Mesodermal cell (in vitro differentiated cells): ENCODE measurements around the gene FANCI.
"Not testable (repeated sequence)": the region's sequence is repeated elsewhere in the genome, so short reads cannot be mapped to it uniquely, and the experiment has no call there.

Experiments
- H3K27ac ChIP-seq: 2 replicates; pipeline ENCODE4 v1.7.0; 2013; ENCODE audit warnings: mild to moderate bottlenecking, low read depth, low read length, moderate library complexity; ENCODE audit not compliant: severe bottlenecking
- H3K36me3 ChIP-seq: 2 replicates; pipeline ENCODE4 v1.7.1; 2013; ENCODE audit warnings: mild to moderate bottlenecking, low read length, moderate library complexity; ENCODE audit not compliant: control insufficient read depth, insufficient read depth
- H3K4me1 ChIP-seq: one replicate; pipeline ENCODE4 v1.7.1; 2013; ENCODE audit warnings: mild to moderate bottlenecking, low read length; ENCODE audit not compliant: insufficient read depth, control insufficient read depth, poor library complexity, severe bottlenecking
- H3K4me3 ChIP-seq: 2 replicates; pipeline ENCODE4 v1.7.0; 2013; ENCODE audit warnings: low read length, control low read depth, mild to moderate bottlenecking; ENCODE audit not compliant: insufficient read depth, poor library complexity, severe bottlenecking; ENCODE audit errors: extremely low read depth
- H3K9me3 ChIP-seq: 2 replicates; pipeline ENCODE4 v1.7.1; 2013; ENCODE audit warnings: mild to moderate bottlenecking, low read length, moderate library complexity; ENCODE audit not compliant: control insufficient read depth
- WGBS, 2 experiments: methylation state at CpG; one replicate each; pipeline ENCODE4 v1.1.5; 2013; ENCODE audit warnings: missing lambda C conversion rate in 2 of 2; ENCODE audit not compliant: insufficient coverage in 2 of 2; 5-methylcytosine and 5-hydroxymethylcytosine counted together

The FANCI gene

DNA sequence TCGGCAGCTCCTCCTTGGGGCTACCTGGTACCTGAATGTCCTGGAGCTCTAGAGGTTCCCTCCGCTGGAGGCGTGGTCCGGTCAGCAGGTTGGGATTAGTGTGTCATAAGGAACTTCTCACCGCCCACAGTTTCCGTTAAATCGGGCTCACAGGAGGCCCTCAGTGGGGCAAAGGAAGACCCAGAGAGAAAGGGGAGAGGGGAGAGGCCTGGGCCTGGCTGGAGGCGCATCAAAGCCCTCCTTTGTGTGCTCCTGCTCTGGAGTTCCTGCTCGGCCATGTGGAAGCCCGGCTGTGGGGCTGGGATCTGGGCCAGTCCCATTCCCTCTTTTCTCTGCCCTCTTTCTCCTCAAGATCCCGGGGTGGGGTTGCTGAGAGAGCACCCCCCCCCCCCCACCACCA lies 22.2 kb upstream of the FANCI start, which contains the start of gene RLBP1:
Gene RLBP1 (minus strand): TSS at position 37 of the 400 bp plus-strand sequence. CDS start 2,604 bp downstream, outside the sequence.
- Histone ChIP-seq H3K4me1 (no peaks in the 10 kb centered on the region), H3K4me3 (no peak within 1 kb of the TSS), H3K36me3 (no peaks in the 10 kb centered on the region), H3K27ac (no peak within 1 kb of the TSS), H3K9me3 (no peaks in the 10 kb centered on the region)
- 88 to 93% methylated on average over 3 to 7 of the region's 11 CpGs for WGBS, 2 experiments

DNA sequence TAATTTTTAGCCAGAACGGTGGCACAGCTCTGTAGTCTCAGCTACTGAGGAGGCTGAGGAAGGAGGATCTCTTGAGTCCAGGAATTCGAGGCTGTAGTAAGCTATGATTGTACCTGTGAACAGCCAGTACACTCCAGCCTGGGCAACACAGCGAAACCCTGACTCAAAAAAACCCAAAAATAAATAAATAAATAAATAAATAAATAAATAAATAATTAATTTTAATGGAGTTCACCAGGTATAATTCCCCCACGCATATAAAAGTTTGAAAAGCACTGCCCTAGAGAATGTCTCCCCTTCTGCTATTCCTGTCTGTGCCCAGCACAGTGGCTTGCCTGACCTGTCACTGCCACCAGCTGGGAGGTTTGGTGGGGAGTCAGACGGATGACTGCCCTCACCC lies 18.2 kb upstream of the FANCI start:
- Histone ChIP-seq H3K4me3 (no peak overlapping the region), H3K27ac (no peak overlapping the region), H3K9me3 (no peaks in the 10 kb centered on the region), H3K36me3 (no peaks in the 10 kb centered on the region), H3K4me1 (no peaks in the 10 kb centered on the region)
- 90% methylated on average over 2 of the region's 5 CpGs; no CpG with 5 or more reads in 1 of the 2 experiments for WGBS, 2 experiments

DNA sequence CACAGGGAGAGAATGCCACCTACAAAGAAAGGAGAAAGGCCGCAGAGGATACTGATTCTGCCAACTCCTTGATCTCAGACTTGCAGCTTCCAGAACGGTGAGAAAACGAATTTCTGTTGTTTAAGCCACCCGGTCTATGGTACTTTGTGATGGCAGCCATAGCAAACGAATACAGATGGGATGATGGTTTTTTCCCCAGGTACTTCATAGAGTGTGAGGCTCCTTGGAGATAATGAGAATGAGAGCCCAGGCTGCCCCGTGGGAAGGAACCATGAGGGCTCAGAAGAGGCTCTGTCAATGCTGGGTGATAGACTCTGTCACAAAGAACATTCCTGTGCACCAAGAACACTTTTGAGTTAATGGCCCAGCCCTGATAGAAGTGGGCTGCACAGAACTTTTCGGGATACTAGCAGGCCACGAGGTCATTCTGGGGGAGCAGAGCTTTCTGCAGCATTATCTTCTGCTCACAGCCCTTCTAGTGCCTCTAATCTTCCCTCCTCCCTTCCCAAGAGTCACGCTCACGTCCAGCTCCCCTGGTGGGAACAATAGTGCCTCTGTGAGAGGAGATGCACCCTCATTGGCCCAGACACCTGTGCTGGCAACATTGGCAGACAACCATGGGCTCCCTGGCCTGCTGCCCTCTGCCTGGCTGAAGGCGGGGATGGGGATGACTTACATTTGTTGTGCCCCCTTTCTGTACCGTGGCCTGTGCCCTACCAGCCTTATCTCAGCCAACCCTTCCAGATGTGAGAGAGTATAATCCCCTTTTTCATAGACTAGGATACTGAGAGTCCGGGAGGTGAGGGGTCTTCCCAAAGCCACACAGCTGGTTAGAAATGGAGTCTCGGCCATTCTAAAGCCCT lies 17.2 kb upstream of the FANCI start:
- Histone ChIP-seq H3K9me3 (no peaks in the 10 kb centered on the region), H3K27ac (no peak overlapping the region), H3K4me1 (no peaks in the 10 kb centered on the region), H3K36me3 (no peaks in the 10 kb centered on the region), H3K4me3 (no peak overlapping the region)
- 91 to 94% methylated on average over 10 to 11 of the region's 14 CpGs for WGBS, 2 experiments

DNA sequence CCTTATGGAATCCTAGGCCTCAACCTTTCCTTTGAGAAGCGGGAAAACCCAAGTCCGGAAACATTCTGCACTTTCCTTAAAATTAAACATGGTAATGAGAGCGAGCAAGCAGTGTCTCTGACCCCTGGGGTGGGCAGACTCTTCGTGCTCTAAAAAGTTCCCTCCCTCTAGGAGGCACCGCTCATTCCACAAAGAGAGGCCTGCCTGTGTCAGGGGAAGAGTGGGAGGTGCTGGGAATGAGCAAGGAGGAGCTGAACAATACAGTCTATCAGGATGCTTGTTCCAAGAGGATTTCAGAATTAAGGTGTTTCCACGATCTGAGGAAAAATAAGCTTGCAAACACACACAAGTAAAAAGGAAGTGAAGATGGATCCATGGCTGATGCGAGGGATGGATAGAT lies 16.4 kb upstream of the FANCI start:
- no peak overlapping the region for H3K4me3 ChIP-seq
- H3K4me1 ChIP-seq = no peaks in the 10 kb centered on the region
- 47 to 87% methylated on average over 5 of the region's 7 CpGs for WGBS, 2 experiments
- H3K9me3 ChIP-seq = no peaks in the 10 kb centered on the region
- H3K27ac ChIP-seq = no peak overlapping the region
- no peaks in the 10 kb centered on the region for H3K36me3 ChIP-seq

DNA sequence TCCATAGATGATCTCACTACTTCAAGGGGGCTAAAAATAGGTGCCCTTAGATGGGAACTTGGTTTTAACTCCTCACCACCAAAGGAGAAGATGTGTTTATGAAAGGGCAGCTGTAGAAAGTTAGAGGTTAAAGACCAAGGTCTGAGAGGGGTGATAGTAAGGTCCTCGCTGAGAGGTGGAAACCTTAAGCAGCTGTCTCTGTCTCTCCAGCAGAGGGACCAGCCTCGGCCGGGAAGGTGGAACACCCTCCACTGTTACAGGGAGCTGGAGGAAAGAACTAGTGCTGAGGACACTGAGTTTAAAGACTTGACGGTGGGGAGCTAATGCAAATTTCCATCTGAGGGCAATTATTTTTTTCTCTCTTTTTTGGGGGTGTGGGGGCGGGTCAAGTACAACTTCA lies 13.5 kb upstream of the FANCI start:
- H3K4me1 ChIP-seq = no peaks in the 10 kb centered on the region
- 59 to 73% methylated on average over 4 of the region's 5 CpGs for WGBS, 2 experiments
- H3K9me3 ChIP-seq = no peaks in the 10 kb centered on the region
- no peak overlapping the region for H3K4me3 ChIP-seq
- H3K36me3 ChIP-seq = no peaks in the 10 kb centered on the region
- no peak overlapping the region for H3K27ac ChIP-seq

GRCh38 chr15:89231832-89232231 lies 11.9 kb upstream of the FANCI start:
- H3K4me1 ChIP-seq = no peaks in the 10 kb centered on the region
- H3K9me3 ChIP-seq = no peaks in the 10 kb centered on the region
- H3K27ac ChIP-seq = no peak overlapping the region
- H3K36me3 ChIP-seq = no peaks in the 10 kb centered on the region
- H3K4me3 ChIP-seq = no peak overlapping the region

GRCh38 chr15:89239883-89240810 lies 3.6 kb upstream of the FANCI start:
- WGBS, 2 experiments = 93 to 96% methylated on average over 8 to 11 of the region's 12 CpGs

DNA sequence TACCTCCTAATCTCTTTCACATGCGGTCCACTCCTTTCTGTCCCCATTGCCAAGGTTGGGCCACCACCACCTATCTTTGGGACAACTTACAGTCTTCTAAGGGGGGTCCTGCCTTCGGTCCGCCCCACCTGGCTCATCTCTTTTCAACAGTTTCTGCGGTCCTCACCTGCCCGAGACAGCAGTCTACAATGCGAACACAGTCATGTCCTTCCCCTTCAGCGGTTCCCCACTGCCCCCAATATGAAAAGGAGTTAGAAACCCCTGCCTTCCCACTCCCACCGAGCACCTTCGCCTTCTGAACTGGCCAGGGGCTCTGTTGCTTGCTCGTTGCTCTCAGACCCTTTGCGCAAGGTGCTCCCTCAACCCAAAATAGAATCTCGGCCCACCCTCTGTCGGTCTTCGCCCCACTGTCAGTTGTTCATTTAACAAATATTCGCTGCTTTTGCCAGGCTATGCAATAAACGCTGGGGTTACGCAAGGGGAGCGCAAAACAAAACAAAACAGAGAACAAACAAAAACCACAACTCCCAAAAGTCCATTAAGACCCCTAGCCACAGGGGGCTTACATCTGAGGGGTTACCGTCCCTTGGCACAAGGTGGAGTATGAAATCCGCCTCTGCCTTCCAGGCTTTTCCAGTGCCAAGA lies 611 bp upstream of the FANCI start:
- H3K4me1 ChIP-seq = peaks cover 7% of the 10 kb centered on the region
- peak overlapping the region; percentile 83 for H3K4me3 ChIP-seq
- 84 to 87% methylated on average over 16 of the region's 20 CpGs for WGBS, 2 experiments
- H3K9me3 ChIP-seq = peaks cover under 1% of the 10 kb centered on the region
- no peak overlapping the region for H3K27ac ChIP-seq
- H3K36me3 ChIP-seq = peaks cover 24% of the 10 kb centered on the region

More at GRCh38 chr15:89239883-89240810, 3.6 kb upstream of the FANCI start:
- H3K27ac ChIP-seq, H3K36me3 ChIP-seq, H3K4me1 ChIP-seq, H3K9me3 ChIP-seq, H3K4me3 ChIP-seq: not testable (repeated sequence)

DNA sequence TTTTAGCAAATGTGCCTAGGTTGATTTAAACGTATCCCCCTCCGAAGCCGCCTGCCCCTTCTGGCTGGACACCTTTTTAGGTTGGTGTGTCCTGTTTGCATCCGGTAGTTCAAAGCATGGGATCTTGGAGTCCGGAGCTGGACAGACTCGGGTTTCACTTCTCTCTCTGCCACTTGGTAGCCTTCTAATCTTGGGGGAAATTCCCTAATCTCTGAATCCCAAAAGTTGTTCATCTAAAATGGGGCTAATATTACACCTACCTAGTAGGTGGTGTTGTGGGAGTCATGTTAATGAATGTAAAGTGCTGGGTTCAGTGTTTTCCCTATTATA lies 760 bp downstream of the FANCI start:
- 0% methylated on average over 4 to 6 of the region's 6 CpGs for WGBS, 2 experiments
- Histone ChIP-seq H3K4me1 (peaks cover 7% of the 10 kb centered on the region), H3K4me3 (peak overlapping the region; percentile 83), H3K36me3 (peaks cover 37% of the 10 kb centered on the region), H3K9me3 (peaks cover 5% of the 10 kb centered on the region), H3K27ac (no peak overlapping the region)

GRCh38 chr15:89247446-89247845 lies 3.7 kb downstream of the FANCI start:
- no peak overlapping the region for H3K4me3 ChIP-seq
- no peak overlapping the region for H3K27ac ChIP-seq
- H3K4me1 ChIP-seq = peaks cover 7% of the 10 kb centered on the region
- peaks cover 5% of the 10 kb centered on the region for H3K9me3 ChIP-seq
- WGBS, 2 experiments = 100% methylated on average over 1 of the region's 2 CpGs; no CpG with 5 or more reads in 1 of the 2 experiments
- H3K36me3 ChIP-seq = peaks cover 53% of the 10 kb centered on the region
